GM21381 (cell line): ENCODE measurements around the gene NCK2.

ENCODE experiments used
- ATAC-seq: cut with Tn5 transposase; IDR thresholded peaks from one replicate; pipeline ENCODE4 v1.9.1; 2021; ENCODE audit warnings: mild to moderate bottlenecking, moderate library complexity; ENCODE audit not compliant: unreplicated experiment

The NCK2 gene

GRCh38 chr2:105841551-105841950, 96.8 kb downstream of the NCK2 start:
- no peak for ATAC-seq

GRCh38 chr2:105842555-105842954, 97.8 kb downstream of the NCK2 start:
- no peak for ATAC-seq

DNA sequence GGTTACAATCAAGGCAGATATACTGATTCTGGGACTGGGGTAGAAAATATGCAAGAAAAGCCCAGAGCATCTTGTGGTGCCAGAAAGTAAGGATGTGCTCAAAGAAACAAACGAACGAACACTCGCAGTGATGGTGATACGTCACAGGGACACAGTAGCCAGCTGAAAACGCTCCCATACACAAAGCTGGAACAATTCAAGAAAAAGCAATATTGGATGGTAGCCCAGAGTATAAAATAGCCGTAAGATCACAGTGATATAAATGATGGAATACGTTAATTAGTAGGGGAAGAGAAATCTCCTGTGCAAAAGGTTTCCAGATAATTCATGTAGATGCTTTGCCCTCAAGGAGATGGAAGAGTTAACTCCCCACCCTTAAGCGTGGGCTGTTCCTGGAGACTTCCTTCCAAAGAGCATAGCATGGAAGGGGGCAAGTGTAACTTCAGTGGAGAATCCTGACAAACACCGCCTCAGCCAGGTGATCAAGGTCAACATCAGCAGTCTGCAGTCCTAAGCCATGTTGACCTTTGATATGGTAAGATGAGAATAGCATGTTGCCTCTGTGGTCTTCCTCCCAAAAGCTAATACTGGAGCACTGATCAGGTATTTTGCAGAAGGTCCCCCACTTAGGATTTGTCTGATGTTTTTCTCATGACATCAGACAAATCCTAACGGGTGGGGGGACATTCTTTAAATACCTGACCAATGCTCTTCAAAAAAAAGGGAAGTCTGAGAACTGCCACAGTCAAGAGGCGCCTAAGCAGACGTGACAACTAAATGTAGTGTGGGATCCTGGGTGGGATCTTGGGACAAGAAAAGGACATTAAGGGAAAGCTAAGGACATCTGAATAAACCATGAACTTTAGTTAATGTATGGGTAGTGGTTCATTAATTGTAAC, 99.0 kb downstream of the NCK2 start:
- ATAC-seq, result no peak

DNA sequence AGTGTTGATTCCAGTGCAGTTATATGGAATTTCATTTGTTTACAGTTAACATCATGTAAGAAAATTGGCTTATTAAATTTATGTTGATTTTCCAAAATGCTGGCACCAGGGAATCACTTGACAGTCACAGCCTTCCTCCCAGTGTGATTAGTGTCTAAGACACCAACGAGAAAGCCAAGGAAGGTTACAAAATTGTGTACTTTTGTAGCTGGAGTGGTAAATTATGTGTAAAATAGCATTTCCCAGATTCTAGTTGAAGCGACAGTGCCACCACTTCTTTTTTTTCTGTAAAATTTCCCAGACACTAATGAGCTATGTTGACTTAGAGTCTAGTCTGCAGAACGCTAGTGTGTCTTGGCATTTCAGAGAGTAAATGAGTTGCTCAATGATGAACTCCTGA, 101.3 kb downstream of the NCK2 start:
- ATAC-seq, result no peak

- no peak for ATAC-seq
Measured at GRCh38 chr2:105847056-105847455, 102.3 kb downstream of the NCK2 start.

DNA sequence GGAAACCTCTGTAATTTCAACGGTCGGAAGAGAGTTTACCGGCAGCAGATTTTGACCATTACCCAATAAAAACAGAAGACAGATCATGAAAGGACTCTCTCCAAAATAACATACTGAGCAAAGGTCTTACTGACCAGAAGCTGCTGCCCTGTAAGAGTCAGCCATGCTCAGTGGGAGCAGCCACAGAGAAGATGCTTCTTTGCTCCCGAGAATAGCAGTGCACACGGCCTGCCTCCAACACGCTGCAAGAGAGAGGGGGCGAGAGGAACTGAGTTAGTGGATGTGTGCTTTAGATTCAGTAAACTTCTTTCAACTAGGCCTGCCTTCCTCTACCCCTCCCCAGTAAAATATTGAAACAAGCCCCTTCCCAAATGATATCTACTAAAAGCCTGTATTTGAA, 103.7 kb downstream of the NCK2 start:
- ATAC-seq, result no peak

DNA sequence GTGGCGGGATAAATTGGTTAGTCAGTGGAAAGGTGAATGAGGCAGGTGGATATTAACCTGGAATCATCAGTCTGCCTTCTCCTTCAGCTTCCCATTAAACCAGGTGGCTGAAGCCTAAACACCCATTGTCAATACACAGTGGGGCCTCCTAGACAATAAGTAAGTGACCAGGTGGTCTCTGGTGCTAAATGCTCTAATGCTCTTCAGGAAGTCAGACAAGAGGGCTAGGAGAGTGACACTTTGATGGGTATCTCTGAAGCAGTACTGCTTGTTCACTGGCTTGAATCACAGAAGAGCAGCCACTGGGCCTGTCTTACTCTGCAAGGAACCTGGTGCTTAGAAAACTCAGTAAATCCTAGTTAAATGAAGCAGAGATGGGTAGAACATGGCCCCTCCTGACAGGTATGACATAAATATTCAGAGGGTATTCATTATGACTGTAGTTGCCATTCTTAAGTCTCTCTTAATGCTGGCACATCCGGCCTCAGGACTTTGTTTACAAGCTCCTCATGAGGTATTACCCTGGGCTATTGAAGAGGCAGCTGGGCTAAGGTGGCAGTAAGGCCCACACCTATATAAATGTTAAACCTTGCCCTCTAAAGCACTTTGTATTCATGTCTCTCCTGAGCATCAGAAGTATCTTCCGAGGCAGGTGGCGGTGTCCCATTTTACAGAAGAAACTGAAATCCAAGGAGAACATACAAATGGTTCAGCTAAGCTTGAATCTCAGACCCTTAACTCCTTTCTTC, 104.9 kb downstream of the NCK2 start:
- no peak for ATAC-seq

DNA sequence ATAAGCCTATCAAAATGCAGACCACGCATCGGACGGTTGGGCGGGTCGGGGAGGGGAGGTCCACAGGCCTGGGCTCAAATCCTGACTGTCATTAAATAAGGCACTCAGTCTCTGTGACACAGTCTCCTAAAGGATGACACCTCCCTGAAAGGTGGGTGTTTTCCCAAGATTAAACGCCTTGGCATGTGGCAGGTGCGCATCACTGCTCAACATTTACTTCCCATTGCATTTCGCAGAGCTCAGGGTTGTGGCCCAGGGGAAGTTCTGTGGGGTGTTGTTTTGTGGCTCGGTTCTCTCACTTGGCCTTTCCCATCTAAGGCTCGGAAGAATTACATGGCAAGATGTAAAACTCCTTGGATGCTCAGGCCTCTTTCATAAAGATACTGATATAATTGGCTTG, 107.4 kb downstream of the NCK2 start:
- ATAC-seq, result no peak

GRCh38 chr2:105853354-105854088, 108.8 kb downstream of the NCK2 start:
- no peak for ATAC-seq

- ATAC-seq, result no peak
Measured at GRCh38 chr2:105854972-105855371, 110.3 kb downstream of the NCK2 start.

- ATAC-seq, result no peak
Measured at GRCh38 chr2:105856581-105856980, 111.9 kb downstream of the NCK2 start.

GRCh38 chr2:105857076-105857740, 112.5 kb downstream of the NCK2 start:
- no peak for ATAC-seq

- no peak for ATAC-seq
Measured at GRCh38 chr2:105858868-105859693, 114.4 kb downstream of the NCK2 start.

GRCh38 chr2:105859694-105859951, 114.9 kb downstream of the NCK2 start:
- ATAC-seq, result no peak

GRCh38 chr2:105860567-105860966, 115.9 kb downstream of the NCK2 start:
- ATAC-seq, result no peak

- ATAC-seq, result no peak
Measured at GRCh38 chr2:105861200-105861599, 116.5 kb downstream of the NCK2 start.

DNA sequence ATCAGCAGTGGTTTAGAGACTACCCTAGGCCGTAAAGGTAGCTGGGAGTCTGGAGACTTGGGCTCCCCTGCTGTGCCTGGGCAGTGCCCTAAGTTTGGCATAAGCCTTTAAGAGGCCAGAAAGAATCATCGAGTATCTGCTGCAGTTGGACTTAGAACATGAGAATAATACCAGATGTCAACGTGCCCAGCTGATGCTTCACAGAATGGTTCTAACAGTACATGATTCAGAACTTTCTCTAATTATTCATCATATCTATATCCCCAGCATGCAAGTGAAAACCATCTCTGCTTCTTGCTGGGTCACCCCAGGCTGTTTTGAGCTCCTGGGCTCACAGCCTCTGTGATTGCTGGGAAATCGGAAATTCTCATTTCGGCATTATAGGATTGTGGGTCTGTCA, 118.1 kb downstream of the NCK2 start:
- ATAC-seq, result no peak

GRCh38 chr2:105864262-105864661, 119.5 kb downstream of the NCK2 start:
- ATAC-seq, result no peak

DNA sequence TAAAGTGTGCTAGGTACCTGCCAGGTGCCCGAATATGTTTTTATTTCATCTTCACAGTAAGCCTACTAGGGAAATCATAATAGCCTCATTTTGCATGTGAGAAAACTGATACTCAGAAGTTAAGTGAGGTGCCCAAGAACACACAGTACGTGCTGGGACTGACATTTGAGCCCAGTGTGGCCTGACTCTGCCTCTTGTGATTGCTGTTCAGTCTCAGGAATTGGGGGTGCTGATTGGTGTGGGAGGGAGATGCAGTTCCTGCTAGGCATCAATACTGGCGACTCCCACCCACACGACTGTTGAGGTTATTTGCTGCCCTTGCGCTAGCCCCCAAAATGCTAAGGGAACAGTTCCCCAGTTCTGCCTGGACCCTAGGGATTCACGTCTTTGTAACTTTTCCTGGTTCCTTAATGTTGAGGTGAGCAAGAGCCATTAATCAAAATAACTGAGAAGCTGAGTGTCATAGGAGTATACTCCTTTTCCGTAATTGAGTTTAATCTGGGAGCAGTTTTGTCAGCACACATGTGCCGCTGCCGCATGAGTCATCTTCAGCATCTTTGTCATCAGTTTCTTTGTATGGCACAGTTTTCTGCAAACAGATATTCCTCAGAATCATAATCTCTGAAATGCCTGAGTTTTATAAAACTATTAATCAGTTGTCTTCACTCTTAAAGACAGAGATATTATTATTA, 120.7 kb downstream of the NCK2 start:
- no peak for ATAC-seq
